ENCODE measurements around the gene FBXO24.

FBXO24 gene

GRCh38 chr7:100607111-100607510 lies 21.0 kb downstream of the FBXO24 start:
- no peak overlapping the region for H3K4me3 ChIP-seq (ENCODE audit: low read length)
- no peak for DNase-seq (ENCODE audit: low read depth)
- no peak for TF ChIP-seq CTCF (IDR thresholded peaks at IDR 0.05; ENCODE audit: insufficient read depth, low read depth, low read length, missing control alignments)

GRCh38 chr7:100609958-100610357 lies 23.8 kb downstream of the FBXO24 start:
- no peak for DNase-seq (ENCODE audit: low read depth)
- no peak overlapping the region for H3K4me3 ChIP-seq (ENCODE audit: low read length)
- no peak for TF ChIP-seq CTCF (IDR thresholded peaks at IDR 0.05; ENCODE audit: insufficient read depth, low read depth, low read length, missing control alignments)

GRCh38 chr7:100611983-100612729 lies 26.0 kb downstream of the FBXO24 start, which contains the start of gene MOSPD3:
Gene MOSPD3, plus strand, starts transcription at chr7:100612540. Its CDS starts 252 bp downstream, at chr7:100612792.
- TF ChIP-seq CTCF (IDR thresholded peaks at IDR 0.05; ENCODE audit: insufficient read depth, low read depth, low read length, missing control alignments): no peak
- peak within 1 kb of the TSS; percentile 77 for H3K4me3 ChIP-seq (ENCODE audit: low read length)
- DNase-seq (ENCODE audit: low read depth): peak; percentile 100

GRCh38 chr7:100612730-100613390 lies 26.7 kb downstream of the FBXO24 start:
- TF ChIP-seq CTCF (IDR thresholded peaks at IDR 0.05; ENCODE audit: insufficient read depth, low read depth, low read length, missing control alignments): peak; percentile 1
- peak overlapping the region; percentile 77 for H3K4me3 ChIP-seq (ENCODE audit: low read length)
- DNase-seq (ENCODE audit: low read depth): peak; percentile 27

- peak overlapping the region; percentile 77 for H3K4me3 ChIP-seq (ENCODE audit: low read length)
- TF ChIP-seq CTCF (IDR thresholded peaks at IDR 0.05; ENCODE audit: insufficient read depth, low read depth, low read length, missing control alignments): no peak
- no peak for DNase-seq (ENCODE audit: low read depth)
These were observed 27.5 kb downstream of the FBXO24 start for GRCh38 chr7:100613412-100614175.

- no peak for DNase-seq (ENCODE audit: low read depth)
- TF ChIP-seq CTCF (IDR thresholded peaks at IDR 0.05; ENCODE audit: insufficient read depth, low read depth, low read length, missing control alignments): no peak
- no peak overlapping the region for H3K4me3 ChIP-seq (ENCODE audit: low read length)
These were observed 28.3 kb downstream of the FBXO24 start for GRCh38 chr7:100614308-100614861.
